GM19328 (cell line): ENCODE measurements around the gene MDFIC.
"Not testable (repeated sequence)": the region's sequence is repeated elsewhere in the genome, so short reads cannot be mapped to it uniquely, and the experiment has no call there.

Source experiments
- ATAC-seq: cut with Tn5 transposase; IDR thresholded peaks from one replicate; pipeline ENCODE4 v1.9.1; 2021; ENCODE audit warnings: mild to moderate bottlenecking, moderate library complexity; ENCODE audit not compliant: unreplicated experiment

The MDFIC gene

GRCh38 chr7:114922026-114922651, at the start of gene MDFIC:
Gene MDFIC, plus strand, starts transcription at chr7:114922094. Its CDS starts 940 bp downstream, at chr7:114923034.
- peak; percentile 35 for ATAC-seq

- no peak for ATAC-seq
These were observed 47.7 kb upstream of the MDFIC start for GRCh38 chr7:114874170-114874569.

- ATAC-seq, result no peak
These were observed 46.7 kb upstream of the MDFIC start for GRCh38 chr7:114875186-114875585.

- ATAC-seq, result no peak
These were observed 42.3 kb upstream of the MDFIC start for GRCh38 chr7:114879554-114879953.

GRCh38 chr7:114885836-114886235, 36.1 kb upstream of the MDFIC start:
- no peak for ATAC-seq

GRCh38 chr7:114886241-114886640, 35.7 kb upstream of the MDFIC start:
- ATAC-seq, result no peak

GRCh38 chr7:114889116-114889515, 32.8 kb upstream of the MDFIC start:
- not testable (repeated sequence) for ATAC-seq

GRCh38 chr7:114889646-114890285, 32.1 kb upstream of the MDFIC start:
- no peak for ATAC-seq

GRCh38 chr7:114890561-114890960, 31.3 kb upstream of the MDFIC start:
- ATAC-seq, result no peak

- no peak for ATAC-seq
These were observed 21.8 kb upstream of the MDFIC start for GRCh38 chr7:114900127-114900526.

- no peak for ATAC-seq
These were observed 20.1 kb upstream of the MDFIC start for GRCh38 chr7:114901771-114902170.

GRCh38 chr7:114903131-114903530, 18.8 kb upstream of the MDFIC start:
- no peak for ATAC-seq

GRCh38 chr7:114910787-114911186, 11.1 kb upstream of the MDFIC start:
- no peak for ATAC-seq

- ATAC-seq, result no peak
These were observed 10.5 kb upstream of the MDFIC start for GRCh38 chr7:114911411-114911810.

- peak; percentile 88 for ATAC-seq
These were observed 5.5 kb upstream of the MDFIC start for GRCh38 chr7:114916261-114916892.

- ATAC-seq, result no peak
These were observed 4.6 kb upstream of the MDFIC start for GRCh38 chr7:114917211-114917839.

GRCh38 chr7:114919587-114919986, 2.3 kb upstream of the MDFIC start:
- ATAC-seq, result no peak

- ATAC-seq, result no peak
These were observed 266 bp upstream of the MDFIC start for GRCh38 chr7:114921631-114922025.

GRCh38 chr7:114922652-114923402, 933 bp downstream of the MDFIC start:
- peak; percentile 29 for ATAC-seq

GRCh38 chr7:114923403-114923713, 1.5 kb downstream of the MDFIC start:
- ATAC-seq, result no peak

GRCh38 chr7:114924038-114924712, 2.3 kb downstream of the MDFIC start:
- no peak for ATAC-seq
